Fibroblast of the aortic adventitia (primary cell): Measurements from ENCODE around the gene LSM7. TPM values are rescaled to one million over a fixed set of nuclear protein-coding genes. Genes with fewer than 3 reads are reported as not detected.
"Not testable (repeated sequence)": the region's sequence is repeated elsewhere in the genome, so short reads cannot be mapped to it uniquely, and the experiment has no call there.

Source experiments
- DNase-seq: peaks from one replicate; pipeline ENCODE4 v3.0.0-alpha.2; 2010; ENCODE audit warnings: low read depth
- H3K4me3 ChIP-seq: 2 replicates; pipeline ENCODE4 v1.5.1; 2011; ENCODE audit warnings: low read depth, mild to moderate bottlenecking, control low read depth, low read length, moderate library complexity
- total RNA-seq: library from RNA; depleted of rRNA; stranded (reverse); fragments of >200 nt; gene quantifications from 2 replicates; pipeline ENCODE4 v1.2.3, GENCODE V29; 2012; ENCODE audit warnings: low replicate concordance
- TF ChIP-seq, protein P1 (sequence below): IDR thresholded peaks from 2 replicates; pipeline ENCODE4 v1.5.1; 2011; ENCODE audit warnings: mild to moderate bottlenecking, low read length, control low read depth, inconsistent platforms; ENCODE audit not compliant: insufficient read depth

The LSM7 gene
- total RNA-seq, 1 donor, result 108 TPM

DNA sequence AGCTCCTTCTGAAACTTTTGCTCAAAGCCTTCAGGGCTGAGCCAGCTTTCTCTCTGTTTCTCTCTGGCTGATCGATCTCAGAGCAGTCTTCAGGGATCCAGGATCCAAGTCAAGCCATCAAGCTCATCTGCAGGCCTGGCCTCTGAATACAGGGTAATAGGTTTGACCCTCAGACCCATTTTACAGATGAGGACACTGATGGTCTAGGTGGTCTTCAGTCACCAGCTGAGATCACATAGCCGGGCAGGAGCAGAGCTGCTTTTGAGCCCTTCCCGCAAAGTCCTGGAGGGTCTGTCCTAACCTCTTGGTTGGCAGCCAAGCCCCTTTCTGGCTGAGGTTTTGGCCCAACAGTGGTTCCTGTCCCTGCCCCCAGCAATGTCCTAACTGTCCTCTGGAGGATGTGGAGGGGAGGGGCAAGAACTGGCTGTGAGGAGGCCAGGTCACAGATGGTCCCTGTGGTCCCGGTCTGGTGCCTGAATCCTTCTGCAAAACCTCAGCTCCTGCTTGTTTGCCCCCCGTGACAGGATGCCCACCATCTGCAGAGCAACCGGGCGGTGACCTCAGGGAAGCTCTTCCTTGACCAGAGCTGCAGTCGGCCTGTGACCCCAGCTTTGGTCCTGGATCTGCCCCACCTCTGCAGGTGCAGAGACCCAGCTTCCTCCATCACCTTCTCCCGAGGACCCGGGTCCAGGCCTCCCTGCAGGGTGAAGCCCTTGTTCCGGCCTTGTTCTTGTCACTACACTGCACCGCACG, 40.6 kb downstream of the LSM7 start:
- DNase-seq, result no peak
- TF ChIP-seq, protein P1, sequence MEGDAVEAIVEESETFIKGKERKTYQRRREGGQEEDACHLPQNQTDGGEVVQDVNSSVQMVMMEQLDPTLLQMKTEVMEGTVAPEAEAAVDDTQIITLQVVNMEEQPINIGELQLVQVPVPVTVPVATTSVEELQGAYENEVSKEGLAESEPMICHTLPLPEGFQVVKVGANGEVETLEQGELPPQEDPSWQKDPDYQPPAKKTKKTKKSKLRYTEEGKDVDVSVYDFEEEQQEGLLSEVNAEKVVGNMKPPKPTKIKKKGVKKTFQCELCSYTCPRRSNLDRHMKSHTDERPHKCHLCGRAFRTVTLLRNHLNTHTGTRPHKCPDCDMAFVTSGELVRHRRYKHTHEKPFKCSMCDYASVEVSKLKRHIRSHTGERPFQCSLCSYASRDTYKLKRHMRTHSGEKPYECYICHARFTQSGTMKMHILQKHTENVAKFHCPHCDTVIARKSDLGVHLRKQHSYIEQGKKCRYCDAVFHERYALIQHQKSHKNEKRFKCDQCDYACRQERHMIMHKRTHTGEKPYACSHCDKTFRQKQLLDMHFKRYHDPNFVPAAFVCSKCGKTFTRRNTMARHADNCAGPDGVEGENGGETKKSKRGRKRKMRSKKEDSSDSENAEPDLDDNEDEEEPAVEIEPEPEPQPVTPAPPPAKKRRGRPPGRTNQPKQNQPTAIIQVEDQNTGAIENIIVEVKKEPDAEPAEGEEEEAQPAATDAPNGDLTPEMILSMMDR, result no peak
- no peak overlapping the region for H3K4me3 ChIP-seq

DNA sequence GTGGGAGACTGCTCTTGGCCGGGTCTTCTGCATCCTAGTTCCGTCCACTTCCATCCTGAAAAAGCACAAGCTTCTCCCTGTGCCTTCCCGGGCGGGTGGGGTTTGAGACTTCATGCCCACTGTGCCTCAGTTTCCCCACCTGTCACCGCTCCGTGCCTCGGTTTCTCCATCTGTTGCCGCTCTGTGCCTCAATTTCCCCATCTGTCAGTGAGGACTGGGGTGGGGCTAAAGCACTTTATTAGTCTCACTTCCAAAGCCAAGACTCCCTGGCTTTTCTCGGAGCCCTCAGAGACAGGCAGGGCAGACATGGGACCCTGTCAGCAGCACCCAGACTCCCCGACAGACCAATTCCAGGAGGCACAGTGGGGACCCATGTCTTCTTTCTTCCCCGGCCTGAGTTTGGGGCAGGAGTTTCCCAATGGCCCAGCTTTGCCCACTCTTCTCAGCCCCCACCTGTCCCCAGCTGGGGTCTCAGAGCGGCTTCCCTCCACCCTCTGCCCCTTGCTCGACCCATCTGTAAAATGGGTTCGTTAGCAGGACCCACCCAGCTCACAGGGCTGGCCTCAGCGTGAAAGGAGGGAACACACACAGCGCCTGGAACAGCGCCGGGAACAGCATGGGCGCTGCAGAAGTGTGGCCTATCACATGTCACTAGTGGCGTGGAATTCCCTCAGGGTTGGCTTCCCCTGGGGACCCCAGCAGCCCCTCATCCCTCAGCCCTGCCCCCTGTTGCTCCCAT, 41.8 kb downstream of the LSM7 start:
- no peak overlapping the region for H3K4me3 ChIP-seq
- TF ChIP-seq, protein P1, result no peak
- no peak for DNase-seq

DNA sequence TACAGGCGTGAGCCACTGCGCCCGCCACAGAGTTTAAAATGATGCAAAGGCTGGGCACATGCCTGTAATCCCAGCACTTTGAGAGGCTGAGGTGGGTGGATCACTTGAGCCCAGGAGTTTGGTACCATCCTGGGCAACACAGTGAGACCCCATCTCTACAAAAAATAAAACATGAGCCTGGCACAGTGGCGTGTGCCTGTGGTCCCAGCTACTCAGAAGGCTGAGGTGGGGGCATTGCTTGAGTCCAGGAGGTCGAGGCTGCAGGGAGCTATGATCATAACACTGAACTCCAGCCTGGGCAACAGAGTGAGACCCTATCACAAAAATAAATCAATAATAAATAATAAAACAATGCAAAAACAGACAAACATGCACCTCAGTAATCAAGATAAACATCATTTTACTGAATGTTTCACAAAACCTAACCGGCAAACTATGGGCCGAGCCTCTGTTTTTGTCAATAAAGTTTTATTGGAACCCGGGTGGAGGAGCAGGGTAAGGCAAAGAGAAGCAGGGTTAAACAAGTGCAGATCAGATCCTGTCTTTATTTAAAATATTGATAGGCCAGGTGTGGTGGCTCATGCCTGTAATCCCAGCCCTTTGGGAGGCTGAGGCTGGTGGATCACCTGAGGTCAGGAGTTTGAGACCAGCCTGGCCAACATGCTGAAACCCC, 44.4 kb downstream of the LSM7 start:
- no peak for DNase-seq
- TF ChIP-seq, protein P1, result no peak
- no peak overlapping the region for H3K4me3 ChIP-seq

DNA sequence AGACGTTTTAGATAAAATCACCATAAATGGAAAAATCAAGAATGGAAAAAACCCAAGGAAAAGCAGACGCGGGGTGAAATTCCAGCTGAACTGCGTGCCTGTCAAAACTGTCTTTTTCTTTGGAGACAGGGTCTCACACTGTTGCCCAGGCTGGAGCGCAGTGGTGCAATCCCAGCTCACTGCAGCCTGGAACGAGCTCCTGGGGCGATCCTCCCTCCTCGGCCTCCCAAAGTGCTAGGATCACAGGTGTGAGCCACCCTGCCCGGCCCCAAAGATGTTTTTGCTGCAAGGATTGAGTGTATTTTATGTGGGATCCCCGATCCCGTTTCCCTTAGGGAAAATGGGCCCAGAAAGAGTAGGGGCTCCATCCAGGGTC, 45.5 kb downstream of the LSM7 start:
- no peak overlapping the region for H3K4me3 ChIP-seq
- TF ChIP-seq, protein P1, result no peak
- DNase-seq, result no peak

DNA sequence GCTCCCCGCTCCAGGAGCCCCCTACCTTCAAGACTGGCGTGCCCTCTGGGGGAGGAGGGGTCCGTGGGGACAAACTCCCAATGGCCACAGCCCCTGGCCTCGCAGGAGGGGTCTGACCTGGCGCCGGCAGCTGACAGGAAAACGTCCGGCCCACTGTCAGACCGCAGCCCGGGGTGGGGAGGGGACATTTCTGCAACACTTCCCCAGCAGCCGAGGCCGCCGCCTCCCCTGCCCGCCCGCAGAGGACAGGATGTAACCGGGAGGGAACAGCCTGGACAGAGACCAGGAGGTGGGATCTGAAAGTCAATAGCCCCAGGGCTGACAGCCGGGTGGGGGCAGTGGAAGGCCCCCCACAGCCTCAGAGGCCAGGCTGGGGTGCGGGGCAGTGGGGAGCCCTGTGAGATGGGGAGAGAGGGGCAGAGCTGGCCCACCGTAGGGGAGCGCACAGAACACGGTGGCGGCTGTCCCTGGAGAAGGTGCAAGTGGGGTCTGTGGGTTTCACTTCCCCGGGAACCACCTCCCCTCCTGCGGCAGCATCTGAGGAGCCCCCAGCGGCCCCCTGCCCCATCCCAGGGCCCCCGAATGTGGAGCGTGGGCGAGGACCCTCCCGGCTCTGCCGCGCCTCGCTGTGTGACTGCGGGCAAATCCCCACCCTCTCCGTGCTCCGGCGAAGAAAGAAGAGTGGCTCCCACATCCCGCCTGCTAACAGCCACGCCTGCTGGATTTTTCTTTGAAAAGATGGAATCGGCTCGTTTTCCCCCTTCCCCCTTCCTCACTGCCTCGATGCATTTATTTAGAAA, 46.1 kb downstream of the LSM7 start, which contains the start of gene PEAK3:
PEAK3 (minus strand) TSS at position 114 of the 800 bp plus-strand sequence. CDS start 1,244 bp downstream, outside the sequence.
- peak within 1 kb of the TSS; percentile 17 for H3K4me3 ChIP-seq
- DNase-seq, result no peak
- TF ChIP-seq, protein P1, result no peak

DNA sequence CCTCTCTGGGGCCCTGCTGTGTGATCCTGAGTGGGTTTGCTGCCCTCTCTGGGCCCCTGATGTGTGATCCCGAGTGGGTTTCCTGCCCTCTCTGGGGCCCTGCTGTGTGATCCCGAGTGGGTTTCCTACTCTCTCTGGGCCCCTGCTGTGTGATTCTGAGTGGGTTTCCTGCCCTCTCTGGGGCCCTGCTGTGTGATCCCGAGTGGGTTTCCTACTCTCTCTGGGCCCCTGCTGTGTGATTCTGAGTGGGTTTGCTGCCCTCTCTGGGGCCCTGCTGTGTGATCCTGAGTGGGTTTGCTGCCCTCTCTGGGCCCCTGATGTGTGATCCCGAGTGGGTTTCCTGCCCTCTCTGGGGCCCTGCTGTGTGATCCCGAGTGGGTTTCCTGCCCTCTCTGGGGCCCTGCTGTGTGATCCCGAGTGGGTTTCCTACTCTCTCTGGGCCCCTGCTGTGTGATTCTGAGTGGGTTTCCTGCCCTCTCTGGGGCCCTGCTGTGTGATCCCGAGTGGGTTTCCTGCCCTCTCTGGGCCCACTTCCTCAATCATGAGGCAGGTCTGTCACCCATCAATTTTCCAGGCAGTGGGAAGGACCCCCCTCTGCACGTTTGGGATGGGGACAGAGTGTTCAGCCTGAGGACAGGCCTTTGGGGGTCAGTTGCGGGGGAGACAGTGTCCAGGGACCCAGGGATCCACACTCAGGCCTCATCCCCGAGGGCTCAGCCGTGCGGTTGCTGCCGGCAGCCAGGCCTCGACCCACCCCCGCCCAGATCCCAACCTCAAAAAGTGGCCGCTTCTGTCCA, 46.9 kb downstream of the LSM7 start:
- not testable (repeated sequence) for H3K4me3 ChIP-seq, DNase-seq
